ENCODE measurements around the gene MDM2.

Gene MDM2

GRCh38 chr12:68850390-68850789 is 42.4 kb downstream of the MDM2 start:
- DNase-seq (ENCODE audit: low read depth in 1 of 2, low spot score in 1 of 2), result no peak

GRCh38 chr12:68851592-68852306 is 43.8 kb downstream of the MDM2 start:
- no peak for DNase-seq (ENCODE audit: low read depth in 1 of 2, low spot score in 1 of 2)

GRCh38 chr12:68853396-68854077 is 45.6 kb downstream of the MDM2 start:
- no peak for DNase-seq (ENCODE audit: low read depth in 1 of 2, low spot score in 1 of 2)

GRCh38 chr12:68854078-68854468 is 46.1 kb downstream of the MDM2 start:
- DNase-seq (ENCODE audit: low read depth in 1 of 2, low spot score in 1 of 2), result no peak

- no peak for DNase-seq (ENCODE audit: low read depth in 1 of 2, low spot score in 1 of 2)
These were observed 46.6 kb downstream of the MDM2 start for GRCh38 chr12:68854554-68854953.

- DNase-seq (ENCODE audit: low read depth in 1 of 2, low spot score in 1 of 2), result no peak
These were observed 47.1 kb downstream of the MDM2 start for GRCh38 chr12:68855111-68855510.

- DNase-seq (ENCODE audit: low read depth in 1 of 2, low spot score in 1 of 2), result no peak
These were observed 47.8 kb downstream of the MDM2 start for GRCh38 chr12:68855771-68856170.

- DNase-seq (ENCODE audit: low read depth in 1 of 2, low spot score in 1 of 2), result no peak
These were observed 48.5 kb downstream of the MDM2 start for GRCh38 chr12:68856510-68856909.

- DNase-seq (ENCODE audit: low read depth in 1 of 2, low spot score in 1 of 2), result no peak
These were observed 53.9 kb downstream of the MDM2 start for GRCh38 chr12:68861890-68862289.

- no peak for DNase-seq (ENCODE audit: low read depth in 1 of 2, low spot score in 1 of 2)
These were observed 55.3 kb downstream of the MDM2 start for GRCh38 chr12:68863109-68863770.

- peak in 1 of 2 donors; percentile 16 for DNase-seq (ENCODE audit: low read depth in 1 of 2, low spot score in 1 of 2)
These were observed 56.0 kb downstream of the MDM2 start for GRCh38 chr12:68863886-68864454.

GRCh38 chr12:68864604-68865003 is 56.6 kb downstream of the MDM2 start:
- no peak for DNase-seq (ENCODE audit: low read depth in 1 of 2, low spot score in 1 of 2)

GRCh38 chr12:68865399-68866164 is 57.6 kb downstream of the MDM2 start:
- DNase-seq (ENCODE audit: low read depth in 1 of 2, low spot score in 1 of 2), result no peak

- no peak for DNase-seq (ENCODE audit: low read depth in 1 of 2, low spot score in 1 of 2)
These were observed 59.0 kb downstream of the MDM2 start for GRCh38 chr12:68866950-68867349.

- DNase-seq (ENCODE audit: low read depth in 1 of 2, low spot score in 1 of 2), result no peak
These were observed 59.6 kb downstream of the MDM2 start for GRCh38 chr12:68867606-68868005.

- DNase-seq (ENCODE audit: low read depth in 1 of 2, low spot score in 1 of 2), result no peak
These were observed 60.2 kb downstream of the MDM2 start for GRCh38 chr12:68868043-68868790.

GRCh38 chr12:68870011-68870410 is 62.0 kb downstream of the MDM2 start:
- DNase-seq (ENCODE audit: low read depth in 1 of 2, low spot score in 1 of 2), result no peak

- no peak for DNase-seq (ENCODE audit: low read depth in 1 of 2, low spot score in 1 of 2)
These were observed 62.5 kb downstream of the MDM2 start for GRCh38 chr12:68870443-68870842.

GRCh38 chr12:68871396-68871795 is 63.4 kb downstream of the MDM2 start:
- no peak for DNase-seq (ENCODE audit: low read depth in 1 of 2, low spot score in 1 of 2)

- DNase-seq (ENCODE audit: low read depth in 1 of 2, low spot score in 1 of 2), result no peak
These were observed 63.9 kb downstream of the MDM2 start for GRCh38 chr12:68871921-68872320.
